HepG2 (cell line): ENCODE results near the gene FAM117B. TPM values are rescaled to one million over a fixed set of nuclear protein-coding genes. Genes with fewer than 3 reads are reported as not detected.

Source experiments
- ATAC-seq: fragments of 200-7000 bp; cut with Tn5 transposase; 3 replicates; pipeline ENCODE4 v1.9.1; 2020; ENCODE audit warnings: mild to moderate bottlenecking, moderate library complexity
- BruUV-seq: library from RNA; stranded (reverse); fragments of 400-500 nt; replicated peaks from 2 replicates; lab custom pipeline; 2021; lab: Mats Ljungman, UMichigan
- CTCF ChIA-PET: fragments of 300-600 bp; formaldehyde crosslinking; extraction: SDS; loops from one replicate; lab custom pipeline; 2021; ENCODE audit warnings: low total read pairs, inconsistent platforms, low intra/inter-chr PET ratio; lab: Yijun Ruan, JAX
- POLR2A ChIA-PET: fragments of 350-600 bp; sonication (Branson Sonifier 250); formaldehyde crosslinking; loops from one replicate; lab custom pipeline; 2020; ENCODE audit warnings: antibody characterized with exemption, inconsistent platforms; lab: Yijun Ruan, JAX
- DNase-seq: peaks from one replicate; pipeline ENCODE4 v3.0.0-alpha.2; 2015; ENCODE audit warnings: low spot score
- FAIRE-seq: peaks from 3 replicates; lab custom pipeline; 2011; peaks lifted over from hg19 to GRCh38; lab: Jason Lieb, UNC
- H2AFZ ChIP-seq: one replicate; pipeline ENCODE4 v1.6.1; 2011; ENCODE audit warnings: low read length, inconsistent platforms
- H3K27ac ChIP-seq: fragments of 300-600 bp; 3 replicates; pipeline ENCODE4 v1.8.0; 2011; ENCODE audit warnings: mixed run types, mild to moderate bottlenecking, mixed read lengths, low read length, inconsistent platforms; ENCODE audit not compliant: insufficient read depth; ENCODE audit errors: extremely low read length
- H3K27me3 ChIP-seq, 2 experiments: fragments of 200-600 bp in 1 of 2; 2 replicates in 1 of 2; 3 replicates in 1 of 2; pipeline versions ENCODE4 v1.6.0 to v1.8.0; 2011; ENCODE audit warnings: low read length in 2 of 2, mild to moderate bottlenecking in 2 of 2, moderate library complexity in 2 of 2, inconsistent platforms in 1 of 2; ENCODE audit not compliant: insufficient read depth in 2 of 2, control insufficient read depth in 1 of 2
- H3K36me3 ChIP-seq, 2 experiments: fragments of 200-600 bp in 1 of 2; replicated peaks in 1 of 2; 2 replicates in 1 of 2; 3 replicates in 1 of 2; pipeline versions ENCODE4 v1.5.1 to v1.8.0; 2011; ENCODE audit warnings: low read length in 2 of 2, inconsistent platforms in 1 of 2; ENCODE audit not compliant: insufficient read depth in 2 of 2, control insufficient read depth in 1 of 2
- H3K4me1 ChIP-seq: 2 replicates; pipeline ENCODE4 v1.5.1; 2012; ENCODE audit warnings: low read length, inconsistent platforms; ENCODE audit not compliant: insufficient read depth
- H3K4me2 ChIP-seq: 2 replicates; pipeline ENCODE4 v1.6.0; 2011; ENCODE audit warnings: low read depth, low read length, inconsistent platforms
- H3K4me3 ChIP-seq, 3 experiments: fragments of 200-600 bp in 1 of 3; sonication (generic), shearing (Covaris generic) in 1 of 3; replicated peaks in 1 of 3; 2 replicates each; pipeline ENCODE4 v1.5.1; 2011 to 2016; ENCODE audit warnings: low read length in 3 of 3, inconsistent platforms in 2 of 3, low read depth in 2 of 3, mild to moderate bottlenecking in 2 of 3, control low read depth in 1 of 3, mixed read lengths in 1 of 3; ENCODE audit not compliant: insufficient read depth in 1 of 3
- H3K79me2 ChIP-seq: one replicate; pipeline ENCODE4 v1.6.1; 2011; ENCODE audit warnings: low read length, inconsistent platforms; ENCODE audit not compliant: insufficient read depth
- H3K9ac ChIP-seq: 2 replicates; pipeline ENCODE4 v1.6.0; 2011; ENCODE audit warnings: mild to moderate bottlenecking, low read depth, low read length, inconsistent platforms; ENCODE audit not compliant: insufficient read depth
- H3K9me3 ChIP-seq: 2 replicates; pipeline ENCODE4 v1.5.1; 2012; ENCODE audit warnings: mild to moderate bottlenecking, low read length
- H4K20me1 ChIP-seq: 2 replicates; pipeline ENCODE4 v1.6.0; 2011; ENCODE audit warnings: inconsistent platforms, mild to moderate bottlenecking, low read length, moderate library complexity; ENCODE audit not compliant: insufficient read depth
- ATF1 ChIP-seq: IDR thresholded peaks from 2 replicates; pipeline ENCODE4 v1.6.1; 2016; ENCODE audit warnings: mild to moderate bottlenecking, control low read depth
- CENPX ChIP-seq: sonication (generic); formaldehyde crosslinking; IDR thresholded peaks from 2 replicates; pipeline ENCODE4 v1.9.0; 2021; ENCODE audit warnings: mild to moderate bottlenecking, missing genetic modification reagents, moderate library complexity
- RARA ChIP-seq: IDR thresholded peaks from 2 replicates; pipeline ENCODE4 v1.6.1; 2016; ENCODE audit warnings: missing genetic modification reagents, missing compliant biosample characterization
- THAP11 ChIP-seq: IDR thresholded peaks from 2 replicates; pipeline ENCODE4 v1.6.1; 2016; ENCODE audit warnings: missing biosample characterization, missing genetic modification reagents
- ZFP36L2 ChIP-seq: sonication (generic); formaldehyde crosslinking; IDR thresholded peaks from 2 replicates; pipeline ENCODE4 v1.4.0; 2020; ENCODE audit warnings: missing genetic modification reagents
- ZNF205 ChIP-seq: IDR thresholded peaks from 2 replicates; pipeline ENCODE4 v1.6.1; 2018; ENCODE audit warnings: missing biosample characterization, missing genetic modification reagents
- ZNF253 ChIP-seq: sonication (generic); formaldehyde crosslinking; IDR thresholded peaks from 2 replicates; pipeline ENCODE4 v1.8.0; 2022; ENCODE audit warnings: mild to moderate bottlenecking, missing genetic modification reagents, borderline replicate concordance
- ZSCAN22 ChIP-seq: sonication (generic); formaldehyde crosslinking; IDR thresholded peaks from 2 replicates; pipeline ENCODE4 v1.4.0; 2020; ENCODE audit warnings: mild to moderate bottlenecking, missing genetic modification reagents
- WGBS: methylation state at CpG from one replicate; pipeline ENCODE4 v1.1.6; 2017; ENCODE audit warnings: low lambda C conversion rate; 5-methylcytosine and 5-hydroxymethylcytosine counted together
- in situ Hi-C: cut with HindIII; loops from 2 replicates; pipeline ENCODE4 v1.10.0; 2017; ENCODE audit warnings: low pct_unique_long_range_greater_than_20kb; ENCODE audit not compliant: extremely low pct_ligation_motif_present
- intact Hi-C: fragments of 100-400 bp; cut with micrococcal nuclease; formaldehyde crosslinking; loops from one replicate; pipeline ENCODE4 v1.10.0; 2022; ENCODE audit not compliant: unreplicated experiment
- polyA plus RNA-seq, 8 experiments: library from polyadenylated mRNA; depleted of rRNA in 3 of 8; stranded (reverse) in 7 of 8; unstranded in 1 of 8; fragments of >200 nt; fragmentation: Illumina TruSeq in 4 of 8; extraction: Trizol in 4 of 8; gene quantifications; 2 replicates each; pipeline versions ENCODE4 v1.2.1 to v1.2.3, GENCODE V29; 2011 to 2016; ENCODE audit warnings: low read depth in 4 of 8, missing spikeins in 1 of 8, mixed read lengths in 1 of 8; ENCODE audit not compliant: insufficient read depth in 1 of 8
- total RNA-seq, 5 experiments: library from RNA; depleted of rRNA; stranded (reverse); fragments of >200 nt; fragmentation: Illumina TruSeq; extraction: Trizol; gene quantifications; 2 replicates each; pipeline ENCODE4 v1.2.3, GENCODE V29; 2016; ENCODE audit warnings: low read depth in 1 of 5
- TF ChIP-seq, protein P1 (sequence below): sonication (generic); formaldehyde crosslinking; IDR thresholded peaks from 2 replicates; pipeline ENCODE4 v1.4.0; 2020; ENCODE audit warnings: missing genetic modification reagents, borderline replicate concordance
- TF ChIP-seq, protein P2 (sequence below): IDR thresholded peaks from 2 replicates; pipeline ENCODE4 v1.6.1; 2016; ENCODE audit warnings: mild to moderate bottlenecking
- TF ChIP-seq, protein P3 (sequence below): sonication (generic); formaldehyde crosslinking; IDR thresholded peaks from 2 replicates; pipeline ENCODE4 v1.4.0; 2020; ENCODE audit warnings: missing genetic modification reagents, borderline replicate concordance

The FAM117B gene
- total and polyA plus RNA-seq, 2 of the 13 experiments (the other 11 are each of a cell fraction or from before 2014, with no cell fraction given) = 5.8 to 11.0 TPM

DNA sequence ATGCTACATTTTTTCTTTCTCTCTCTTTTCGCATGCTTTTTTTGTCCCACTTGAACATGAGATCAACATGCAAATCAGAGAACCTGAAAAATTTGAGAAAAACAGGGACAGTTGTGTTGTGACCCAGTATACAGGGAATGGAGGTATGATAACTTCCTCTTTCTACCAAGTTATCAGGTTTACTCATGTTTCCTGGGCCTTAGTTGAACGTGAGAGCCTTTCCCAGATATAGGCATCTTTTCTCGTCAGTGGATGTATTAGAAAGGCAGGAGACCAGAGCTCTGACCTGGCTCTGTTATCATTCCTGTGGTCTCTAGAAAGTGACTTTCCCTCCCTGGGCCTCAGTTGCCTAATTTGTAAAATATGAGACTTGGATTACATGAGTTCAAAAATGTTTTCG, 30.1 kb upstream of the FAM117B start:
- Histone ChIP-seq H3K79me2 (no peaks in the 10 kb centered on the region), H2AFZ (peak overlapping the region; percentile 9), H3K27ac (no peak overlapping the region), H3K27me3 (no peaks in the 10 kb centered on the region; a peak in 1 of 5 replicates), H3K9ac (no peak overlapping the region), H3K4me1 (peaks cover 29% of the 10 kb centered on the region), H3K36me3 (no peaks in the 10 kb centered on the region), H4K20me1 (no peaks in the 10 kb centered on the region), H3K9me3 (no peaks in the 10 kb centered on the region), H3K4me3 (no peak overlapping the region), H3K4me2 (no peak overlapping the region)
- FAIRE-seq (peak; percentile 36), DNase-seq (no peak), ATAC-seq (no peak)
- 47% methylated on average over 4 of the region's 4 CpGs for WGBS
- intact Hi-C loops (no loop called here), in situ Hi-C loops (no loop called here)
- POLR2A ChIA-PET = no interaction called here
- no peak for TF ChIP-seq ATF1
- TF ChIP-seq RARA = no peak
- TF ChIP-seq ZNF253 (CRISPR knock-in tag) = no peak
- TF ChIP-seq ZFP36L2 (CRISPR knock-in tag) = no peak
- TF ChIP-seq, protein P1, sequence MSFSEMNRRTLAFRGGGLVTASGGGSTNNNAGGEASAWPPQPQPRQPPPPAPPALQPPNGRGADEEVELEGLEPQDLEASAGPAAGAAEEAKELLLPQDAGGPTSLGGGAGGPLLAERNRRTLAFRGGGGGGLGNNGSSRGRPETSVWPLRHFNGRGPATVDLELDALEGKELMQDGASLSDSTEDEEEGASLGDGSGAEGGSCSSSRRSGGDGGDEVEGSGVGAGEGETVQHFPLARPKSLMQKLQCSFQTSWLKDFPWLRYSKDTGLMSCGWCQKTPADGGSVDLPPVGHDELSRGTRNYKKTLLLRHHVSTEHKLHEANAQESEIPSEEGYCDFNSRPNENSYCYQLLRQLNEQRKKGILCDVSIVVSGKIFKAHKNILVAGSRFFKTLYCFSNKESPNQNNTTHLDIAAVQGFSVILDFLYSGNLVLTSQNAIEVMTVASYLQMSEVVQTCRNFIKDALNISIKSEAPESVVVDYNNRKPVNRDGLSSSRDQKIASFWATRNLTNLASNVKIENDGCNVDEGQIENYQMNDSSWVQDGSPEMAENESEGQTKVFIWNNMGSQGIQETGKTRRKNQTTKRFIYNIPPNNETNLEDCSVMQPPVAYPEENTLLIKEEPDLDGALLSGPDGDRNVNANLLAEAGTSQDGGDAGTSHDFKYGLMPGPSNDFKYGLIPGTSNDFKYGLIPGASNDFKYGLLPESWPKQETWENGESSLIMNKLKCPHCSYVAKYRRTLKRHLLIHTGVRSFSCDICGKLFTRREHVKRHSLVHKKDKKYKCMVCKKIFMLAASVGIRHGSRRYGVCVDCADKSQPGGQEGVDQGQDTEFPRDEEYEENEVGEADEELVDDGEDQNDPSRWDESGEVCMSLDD (CRISPR knock-in tag) = no peak
- no TSS peak for BruUV-seq
- CTCF ChIA-PET = no interaction called here

DNA sequence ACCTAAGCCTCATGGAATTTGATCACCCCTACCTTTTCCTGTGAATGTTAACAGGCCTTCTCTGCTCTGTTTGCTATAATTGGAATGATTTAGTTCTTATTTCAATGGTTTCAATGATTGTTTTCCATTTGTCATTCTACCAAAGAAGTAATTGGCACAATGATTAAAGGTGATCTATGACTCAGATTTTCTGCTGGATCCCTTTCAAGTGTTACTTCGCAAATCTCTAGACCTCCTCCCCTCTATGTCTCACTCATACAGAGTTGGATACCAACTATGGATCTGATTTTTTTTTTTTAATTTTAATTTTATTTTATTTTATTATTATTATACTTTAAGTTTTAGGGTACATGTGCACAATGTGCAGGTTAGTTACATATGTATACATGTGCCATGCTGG, 29.6 kb upstream of the FAM117B start:
- Histone ChIP-seq H3K4me2 (no peak overlapping the region), H3K79me2 (no peaks in the 10 kb centered on the region), H3K4me1 (peaks cover 29% of the 10 kb centered on the region), H3K4me3 (no peak overlapping the region), H3K27me3 (no peaks in the 10 kb centered on the region; a peak in 1 of 5 replicates), H3K9me3 (no peaks in the 10 kb centered on the region), H3K9ac (no peak overlapping the region), H2AFZ (no peak overlapping the region), H3K36me3 (no peaks in the 10 kb centered on the region), H4K20me1 (no peaks in the 10 kb centered on the region), H3K27ac (no peak overlapping the region)
- intact Hi-C loops = no loop called here
- ChIA-PET POLR2A (no interaction called here), CTCF (no interaction called here)
- ATAC-seq (no peak), FAIRE-seq (no peak), DNase-seq (no peak)
- WGBS = 67% methylated on average over 1 of the region's 1 CpG
- no TSS peak for BruUV-seq
- in situ Hi-C loops = no loop called here
- TF ChIP-seq ZSCAN22 (CRISPR knock-in tag) (no peak), THAP11 (CRISPR knock-in tag) (no peak), CENPX (no peak), ZNF205 (CRISPR knock-in tag) (no peak)
- TF ChIP-seq, protein P2, sequence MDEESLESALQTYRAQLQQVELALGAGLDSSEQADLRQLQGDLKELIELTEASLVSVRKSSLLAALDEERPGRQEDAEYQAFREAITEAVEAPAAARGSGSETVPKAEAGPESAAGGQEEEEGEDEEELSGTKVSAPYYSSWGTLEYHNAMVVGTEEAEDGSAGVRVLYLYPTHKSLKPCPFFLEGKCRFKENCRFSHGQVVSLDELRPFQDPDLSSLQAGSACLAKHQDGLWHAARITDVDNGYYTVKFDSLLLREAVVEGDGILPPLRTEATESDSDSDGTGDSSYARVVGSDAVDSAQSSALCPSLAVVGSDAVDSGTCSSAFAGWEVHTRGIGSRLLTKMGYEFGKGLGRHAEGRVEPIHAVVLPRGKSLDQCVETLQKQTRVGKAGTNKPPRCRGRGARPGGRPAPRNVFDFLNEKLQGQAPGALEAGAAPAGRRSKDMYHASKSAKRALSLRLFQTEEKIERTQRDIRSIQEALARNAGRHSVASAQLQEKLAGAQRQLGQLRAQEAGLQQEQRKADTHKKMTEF (CRISPR knock-in tag) = no peak
- TF ChIP-seq, protein P3, sequence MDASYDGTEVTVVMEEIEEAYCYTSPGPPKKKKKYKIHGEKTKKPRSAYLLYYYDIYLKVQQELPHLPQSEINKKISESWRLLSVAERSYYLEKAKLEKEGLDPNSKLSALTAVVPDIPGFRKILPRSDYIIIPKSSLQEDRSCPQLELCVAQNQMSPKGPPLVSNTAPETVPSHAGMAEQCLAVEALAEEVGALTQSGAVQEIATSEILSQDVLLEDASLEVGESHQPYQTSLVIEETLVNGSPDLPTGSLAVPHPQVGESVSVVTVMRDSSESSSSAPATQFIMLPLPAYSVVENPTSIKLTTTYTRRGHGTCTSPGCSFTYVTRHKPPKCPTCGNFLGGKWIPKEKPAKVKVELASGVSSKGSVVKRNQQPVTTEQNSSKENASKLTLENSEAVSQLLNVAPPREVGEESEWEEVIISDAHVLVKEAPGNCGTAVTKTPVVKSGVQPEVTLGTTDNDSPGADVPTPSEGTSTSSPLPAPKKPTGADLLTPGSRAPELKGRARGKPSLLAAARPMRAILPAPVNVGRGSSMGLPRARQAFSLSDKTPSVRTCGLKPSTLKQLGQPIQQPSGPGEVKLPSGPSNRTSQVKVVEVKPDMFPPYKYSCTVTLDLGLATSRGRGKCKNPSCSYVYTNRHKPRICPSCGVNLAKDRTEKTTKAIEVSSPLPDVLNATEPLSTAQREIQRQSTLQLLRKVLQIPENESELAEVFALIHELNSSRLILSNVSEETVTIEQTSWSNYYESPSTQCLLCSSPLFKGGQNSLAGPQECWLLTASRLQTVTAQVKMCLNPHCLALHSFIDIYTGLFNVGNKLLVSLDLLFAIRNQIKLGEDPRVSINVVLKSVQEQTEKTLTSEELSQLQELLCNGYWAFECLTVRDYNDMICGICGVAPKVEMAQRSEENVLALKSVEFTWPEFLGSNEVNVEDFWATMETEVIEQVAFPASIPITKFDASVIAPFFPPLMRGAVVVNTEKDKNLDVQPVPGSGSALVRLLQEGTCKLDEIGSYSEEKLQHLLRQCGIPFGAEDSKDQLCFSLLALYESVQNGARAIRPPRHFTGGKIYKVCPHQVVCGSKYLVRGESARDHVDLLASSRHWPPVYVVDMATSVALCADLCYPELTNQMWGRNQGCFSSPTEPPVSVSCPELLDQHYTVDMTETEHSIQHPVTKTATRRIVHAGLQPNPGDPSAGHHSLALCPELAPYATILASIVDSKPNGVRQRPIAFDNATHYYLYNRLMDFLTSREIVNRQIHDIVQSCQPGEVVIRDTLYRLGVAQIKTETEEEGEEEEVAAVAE (CRISPR knock-in tag) = no peak
